Measurements from ENCODE around the gene MAP7. TPM values are rescaled to one million over a fixed set of nuclear protein-coding genes. Genes with fewer than 3 reads are reported as not detected.

Gene MAP7
- 17.7 and 20.7 TPM in 2 replicates for total RNA-seq

GRCh38 chr6:136550330-136551071, at the start of gene MAP7:
Gene MAP7, minus strand, starts transcription at chr6:136550422. Its CDS starts 14 bp downstream, at chr6:136550408.

Other genes starting within 250 kb of the MAP7 start
- gene MAP3K5, start 242.1 kb upstream of the MAP7 start, total RNA-seq = 5.3 and 7.1 TPM in 2 replicates

Measured in hair follicular keratinocyte (primary cell).